DMS114 treated with DMSO at 0.1 percent for 48 hours (cell line): ENCODE results near the gene NPPC.

Experiments used
- DNase-seq: peaks from one replicate; lab custom pipeline; 2025; ENCODE audit not compliant: unreplicated experiment; lab: John Stamatoyannopoulos, UW

The NPPC gene

GRCh38 chr2:231935815-231936214 lies 9.6 kb upstream of the NPPC start:
- DNase-seq, result no peak

GRCh38 chr2:231935207-231935524 lies 9.0 kb upstream of the NPPC start:
- DNase-seq, result no peak

- no peak for DNase-seq
Measured at GRCh38 chr2:231934441-231935206, 8.4 kb upstream of the NPPC start.

- no peak for DNase-seq
Measured at GRCh38 chr2:231933916-231934401, 7.8 kb upstream of the NPPC start.

GRCh38 chr2:231932985-231933915 lies 7.1 kb upstream of the NPPC start:
- no peak for DNase-seq

GRCh38 chr2:231932711-231932970 lies 6.4 kb upstream of the NPPC start:
- no peak for DNase-seq

GRCh38 chr2:231931481-231931915 lies 5.3 kb upstream of the NPPC start:
- DNase-seq, result no peak

- DNase-seq, result no peak
Measured at GRCh38 chr2:231930593-231931281, 4.5 kb upstream of the NPPC start.

- no peak for DNase-seq
Measured at GRCh38 chr2:231929961-231930592, 3.9 kb upstream of the NPPC start.

- no peak for DNase-seq
Measured at GRCh38 chr2:231928901-231929725, 2.9 kb upstream of the NPPC start.

- DNase-seq, result no peak
Measured at GRCh38 chr2:231928481-231928880, 2.3 kb upstream of the NPPC start.

- DNase-seq, result no peak
Measured at GRCh38 chr2:231927566-231927890, 1.3 kb upstream of the NPPC start.

GRCh38 chr2:231926761-231927565 lies 767 bp upstream of the NPPC start:
- no peak for DNase-seq

- peak; percentile 22 for DNase-seq
Measured at GRCh38 chr2:231925303-231926179, 655 bp downstream of the NPPC start.

- DNase-seq, result no peak
Measured at GRCh38 chr2:231924889-231925275, 1.3 kb downstream of the NPPC start.

GRCh38 chr2:231923951-231924888 lies 2.0 kb downstream of the NPPC start:
- DNase-seq, result no peak

GRCh38 chr2:231923010-231923344 lies 3.2 kb downstream of the NPPC start:
- no peak for DNase-seq
